HG03196 (cell line): Measurements from ENCODE around the gene THRB.

ENCODE experiments used
- ATAC-seq: cut with Tn5 transposase; IDR thresholded peaks from one replicate; pipeline ENCODE4 v1.9.1; 2021; ENCODE audit not compliant: unreplicated experiment

THRB gene

DNA sequence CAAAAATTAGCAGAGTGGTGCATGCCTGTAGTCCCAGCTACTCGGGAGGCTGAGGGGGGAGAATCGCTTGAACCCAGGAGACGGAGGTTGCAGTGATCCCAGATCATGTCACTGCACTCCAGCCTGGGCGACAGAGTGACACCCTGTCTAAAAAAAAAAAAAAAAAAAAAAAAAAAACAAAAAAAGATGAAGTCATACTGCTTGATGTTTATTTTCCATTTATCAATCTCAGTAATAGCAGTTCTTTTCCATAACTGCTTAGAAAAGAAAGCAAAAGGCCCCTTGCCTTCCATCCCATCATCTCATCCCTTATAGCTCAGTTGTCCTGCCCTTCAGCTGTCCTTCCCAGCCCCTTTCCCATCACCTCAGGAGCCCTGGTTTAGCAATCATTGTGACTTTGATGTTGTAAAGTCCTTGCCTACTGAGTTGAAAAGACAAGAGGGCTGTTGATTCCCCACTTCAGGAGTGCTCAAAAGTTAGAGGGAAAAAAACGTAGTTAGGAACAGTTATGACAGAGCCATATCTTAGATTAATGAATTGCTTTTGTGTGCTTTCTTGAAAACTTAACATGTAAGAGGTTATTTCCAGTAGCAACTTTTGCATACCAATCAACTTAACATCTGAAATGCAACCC, 18.0 kb upstream of the THRB start:
- ATAC-seq, result no peak

DNA sequence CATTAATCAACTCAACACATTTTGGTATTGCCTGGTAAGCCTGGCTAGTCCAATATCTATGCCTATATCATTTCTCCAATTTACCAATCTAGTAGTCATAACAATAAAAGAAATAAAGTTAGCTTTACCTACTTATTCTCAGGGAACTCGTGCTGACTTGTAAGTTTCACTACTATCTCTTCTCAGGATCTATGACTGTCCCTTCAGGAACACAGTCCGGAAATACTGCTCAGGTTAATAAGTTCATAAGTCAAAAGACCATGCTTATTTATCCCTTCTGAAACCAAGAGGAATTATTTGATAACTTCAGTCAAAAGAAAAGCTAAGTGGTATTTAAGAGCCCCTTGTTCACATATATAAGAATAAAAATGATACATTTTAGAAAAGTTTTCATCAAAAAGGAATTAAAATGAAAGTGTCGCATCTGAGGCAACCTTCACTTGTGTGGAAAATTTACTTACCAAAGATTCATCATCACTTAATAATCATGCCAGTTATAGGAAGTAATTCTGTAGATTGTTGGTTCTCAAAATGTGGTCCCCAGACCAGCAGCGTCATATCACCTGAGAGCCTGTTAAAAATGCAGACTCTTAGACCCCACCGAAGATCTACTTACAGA, 15.5 kb upstream of the THRB start:
- no peak for ATAC-seq

DNA sequence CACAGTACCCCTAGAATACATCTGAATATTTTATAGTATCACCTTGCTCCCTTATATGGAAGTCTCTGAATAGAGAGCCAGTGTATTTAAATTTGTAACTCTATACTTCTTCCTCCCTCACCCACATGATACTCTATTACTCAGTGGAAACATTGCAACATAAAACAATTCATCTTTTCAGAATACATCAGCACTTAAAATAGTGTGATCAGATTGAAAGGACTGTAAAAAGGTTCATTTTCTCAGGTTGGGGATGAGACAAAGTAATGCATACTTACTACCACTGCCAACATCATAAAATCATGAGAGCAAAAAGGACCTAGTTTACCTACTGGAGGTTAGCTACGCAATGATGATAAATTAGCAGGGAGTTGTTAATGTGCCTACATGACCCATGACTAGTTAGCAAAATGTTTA, 13.8 kb upstream of the THRB start:
- ATAC-seq, result no peak

GRCh38 chr3:24507776-24508422, 13.2 kb upstream of the THRB start:
- ATAC-seq, result no peak

GRCh38 chr3:24506966-24507775, 12.5 kb upstream of the THRB start:
- ATAC-seq, result no peak

- ATAC-seq, result no peak
Observed at GRCh38 chr3:24505691-24506550, 11.3 kb upstream of the THRB start.

GRCh38 chr3:24504772-24505171, 10.1 kb upstream of the THRB start:
- no peak for ATAC-seq

DNA sequence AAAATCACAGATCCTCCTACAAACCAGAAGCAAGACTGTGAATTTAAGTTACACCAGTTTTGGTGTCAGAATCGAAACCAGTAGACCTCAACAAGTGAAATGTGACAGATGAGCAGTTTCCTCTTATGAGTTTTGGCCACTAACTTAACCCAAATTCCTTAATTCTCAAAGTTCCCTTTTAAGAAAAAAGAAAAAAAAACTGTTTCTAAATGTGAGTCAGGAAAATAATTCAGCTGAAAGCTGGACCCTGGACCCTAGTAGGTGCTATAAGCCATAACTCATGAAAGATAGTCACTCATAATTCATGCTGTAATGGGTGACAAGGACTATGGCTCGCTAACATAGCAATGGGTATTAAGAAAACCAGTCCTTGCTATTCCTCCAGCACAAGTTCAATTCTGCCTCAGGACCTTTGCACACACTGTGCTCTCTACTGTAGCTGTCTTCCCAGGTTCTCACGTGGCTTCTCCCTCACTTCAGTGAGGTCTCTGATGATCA, 9.0 kb upstream of the THRB start:
- peak; percentile 89 for ATAC-seq

DNA sequence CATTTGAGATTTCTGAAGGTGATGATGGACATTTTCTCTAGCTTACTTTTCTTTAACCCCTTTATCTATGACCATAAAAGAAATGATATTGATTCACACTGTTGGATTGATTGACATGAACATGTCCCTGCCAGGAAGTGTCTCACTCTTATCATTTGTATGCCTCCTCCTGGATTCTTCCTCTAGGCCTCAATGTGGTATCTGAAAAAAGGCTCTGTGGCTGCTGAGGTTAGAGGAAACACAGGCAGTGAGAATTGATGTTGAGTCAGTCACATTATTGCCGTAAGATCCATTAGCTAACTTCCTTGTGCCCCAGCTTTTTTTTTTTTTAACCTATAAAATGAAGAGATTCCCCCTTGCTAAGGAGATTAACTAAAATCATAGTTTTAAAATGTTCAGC, 8.0 kb upstream of the THRB start:
- no peak for ATAC-seq

- no peak for ATAC-seq
Observed at GRCh38 chr3:24500806-24501205, 6.2 kb upstream of the THRB start.

GRCh38 chr3:24499991-24500390, 5.3 kb upstream of the THRB start:
- no peak for ATAC-seq

DNA sequence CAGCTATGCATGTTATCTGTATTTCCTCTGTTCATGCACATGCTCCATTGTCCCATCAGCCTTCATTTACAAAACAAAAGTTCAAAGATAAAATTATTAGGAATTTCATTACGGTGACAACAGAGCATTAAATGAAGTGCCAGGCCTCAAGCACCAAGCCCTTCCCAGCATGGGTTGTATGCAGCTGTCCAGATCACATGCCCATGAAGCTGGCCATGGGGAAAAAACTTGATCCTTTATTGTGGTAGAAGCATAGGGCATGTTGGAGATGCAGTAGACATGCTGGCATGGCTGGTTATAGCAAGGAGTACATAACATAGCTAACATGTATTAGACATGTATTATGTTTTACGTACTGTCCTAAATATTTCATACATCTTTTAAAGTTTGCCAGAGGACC, 4.1 kb upstream of the THRB start:
- no peak for ATAC-seq

DNA sequence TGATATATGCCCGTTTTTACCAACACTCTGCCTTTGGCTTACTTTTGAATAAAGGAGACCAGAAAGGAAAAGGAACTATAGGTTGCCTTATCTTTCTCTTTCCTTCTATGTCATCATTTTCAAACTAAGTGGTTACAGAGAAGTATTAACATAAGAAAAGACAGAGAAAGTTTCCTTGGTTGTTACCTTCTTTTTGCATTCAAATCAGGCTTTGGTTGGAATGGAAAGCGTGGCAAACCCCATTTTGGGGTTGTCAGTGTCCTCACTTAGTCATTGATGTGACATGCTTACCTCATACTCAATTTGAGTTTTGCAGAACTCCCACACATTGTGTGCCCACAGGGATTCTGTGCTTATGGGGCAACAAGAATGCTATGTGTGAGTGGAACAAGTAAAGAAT, 3.7 kb upstream of the THRB start:
- no peak for ATAC-seq

GRCh38 chr3:24497942-24498341, 3.3 kb upstream of the THRB start:
- no peak for ATAC-seq

DNA sequence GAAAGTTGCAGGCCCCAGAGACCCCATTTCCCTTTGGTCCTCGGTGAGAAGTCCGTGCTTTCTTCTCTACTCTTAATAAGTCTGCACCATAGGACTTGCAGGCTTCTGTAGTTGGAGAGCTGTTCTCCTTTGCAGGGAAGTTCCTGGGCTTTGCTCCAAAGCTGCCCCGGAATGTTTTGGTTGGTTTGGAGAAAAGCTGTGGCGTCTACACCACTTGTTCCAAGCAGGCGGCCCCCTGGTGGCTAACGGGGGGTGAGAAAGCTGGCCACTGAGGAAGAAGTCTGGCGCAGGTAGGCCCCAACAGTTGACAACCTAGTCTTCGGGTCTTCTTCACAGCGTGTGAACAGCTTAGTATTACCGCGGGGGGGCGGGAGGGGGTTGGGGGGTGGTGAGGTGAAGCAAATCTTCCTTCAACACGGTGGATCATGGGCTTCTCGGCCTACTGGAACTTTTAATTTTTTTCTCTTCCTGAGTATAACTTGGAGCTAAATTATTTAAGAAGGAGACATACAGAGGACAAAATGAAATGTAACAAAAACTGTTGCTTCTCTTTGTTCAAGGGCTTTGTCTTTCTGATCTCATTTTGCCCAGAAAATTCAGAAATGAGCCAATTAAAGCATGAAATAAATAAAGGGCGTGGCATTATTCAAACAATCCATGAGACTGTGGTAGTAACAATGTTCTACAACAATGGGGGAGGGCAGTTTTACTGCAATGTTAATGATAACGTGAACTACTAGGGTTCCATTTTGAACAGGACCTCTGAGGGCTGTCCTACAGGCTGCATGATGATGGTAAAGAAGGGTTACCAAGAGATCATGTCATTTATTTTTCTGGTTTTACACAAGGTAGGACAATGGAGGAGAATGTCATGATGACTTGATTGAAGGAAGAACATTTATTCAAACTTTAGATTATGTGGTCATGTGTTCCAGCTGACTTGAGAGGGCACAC, 2.2 kb upstream of the THRB start:
- no peak for ATAC-seq

GRCh38 chr3:24495326-24495994, 810 bp upstream of the THRB start:
- ATAC-seq, result no peak

GRCh38 chr3:24493746-24494617, 668 bp downstream of the THRB start:
- no peak for ATAC-seq

DNA sequence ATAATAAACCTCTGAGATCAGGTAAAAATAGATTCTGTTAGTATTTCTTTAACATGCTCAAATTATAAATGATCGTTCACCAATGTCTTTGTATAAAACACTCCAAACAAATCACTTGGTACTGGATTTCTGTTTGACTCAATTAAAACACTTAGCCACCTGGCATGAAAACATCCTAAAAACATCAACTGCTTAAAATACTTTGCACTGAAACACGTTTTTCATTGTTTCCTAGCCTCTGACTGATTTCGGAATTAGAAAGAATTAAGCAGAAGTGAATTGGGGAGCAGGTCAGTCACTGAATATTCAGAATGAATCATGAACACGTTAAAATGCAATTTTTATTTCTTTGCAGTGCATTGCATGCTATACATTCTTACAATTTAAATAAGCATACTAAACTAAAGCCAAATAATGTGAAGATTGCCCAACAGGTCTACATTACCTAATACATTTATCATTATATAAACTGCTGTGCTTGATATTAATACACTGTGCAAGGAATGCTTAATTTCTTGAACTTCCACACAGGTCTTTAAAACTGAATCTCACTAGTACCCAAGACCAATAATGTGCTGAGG, 1.6 kb downstream of the THRB start:
- no peak for ATAC-seq
